Testis (tissue), 2 donors: ENCODE data around the gene OPALIN.

ENCODE experiments used
- CTCF ChIP-seq, 3 experiments: fragments of 450-650 bp in 2 of 3; fragments of 200-600 bp in 1 of 3; sonication (generic) in 1 of 3; IDR thresholded peaks; one replicate each; pipeline ENCODE4 v1.5.1; 2016 to 2019; ENCODE audit warnings: antibody characterized with exemption in 3 of 3, mild to moderate bottlenecking in 2 of 3, moderate library complexity in 1 of 3
- POLR2A ChIP-seq: fragments of 450-650 bp; IDR thresholded peaks from one replicate; pipeline ENCODE4 v1.6.1; 2017; ENCODE audit warnings: antibody characterized with exemption, mild to moderate bottlenecking, moderate library complexity

- TF ChIP-seq CTCF (IDR thresholded peaks at IDR 0.05) (no peak), POLR2A (no peak)
Measured at GRCh38 chr10:96406091-96406490, 47.3 kb upstream of the OPALIN start.
